H9 (cell line): ENCODE measurements around the gene SAV1. TPM values are rescaled to one million over a fixed set of nuclear protein-coding genes. Genes with fewer than 3 reads are reported as not detected.
A peak's percentile ranks its signal among the peaks of the same experiment; 100 is the strongest.

Experiments
- DNase-seq: peaks from one replicate; pipeline ENCODE4 v3.0.0-alpha.2; 2017
- H2AFZ ChIP-seq: one replicate; pipeline ENCODE4 v1.6.1; 2013; ENCODE audit warnings: mild to moderate bottlenecking, low read length, control low read depth, moderate library complexity
- H2AK5ac ChIP-seq: 2 replicates; pipeline ENCODE4 v1.6.1; 2013; ENCODE audit warnings: low read length, control low read depth, mixed read lengths; ENCODE audit not compliant: insufficient read length
- H2BK120ac ChIP-seq: one replicate; pipeline ENCODE4 v1.6.1; 2013; ENCODE audit warnings: low read depth, mild to moderate bottlenecking, low read length, control low read depth, inconsistent platforms; ENCODE audit not compliant: poor library complexity, severe bottlenecking
- H2BK12ac ChIP-seq: 2 replicates; pipeline ENCODE4 v1.6.1; 2013; ENCODE audit warnings: low read length, control low read depth, mixed read lengths, low read depth; ENCODE audit not compliant: insufficient read length
- H2BK15ac ChIP-seq: 2 replicates; pipeline ENCODE4 v1.6.1; 2013; ENCODE audit warnings: low read depth, low read length, control low read depth
- H2BK20ac ChIP-seq: one replicate; pipeline ENCODE4 v1.6.1; 2013; ENCODE audit warnings: low read depth, mild to moderate bottlenecking, low read length, control low read depth, inconsistent platforms; ENCODE audit not compliant: poor library complexity, severe bottlenecking
- H2BK5ac ChIP-seq: 2 replicates; pipeline ENCODE4 v1.6.1; 2013; ENCODE audit warnings: low read length, control low read depth, mixed read lengths; ENCODE audit not compliant: insufficient read length
- H3K14ac ChIP-seq: 2 replicates; pipeline ENCODE4 v1.6.1; 2013; ENCODE audit warnings: low read length, control low read depth; ENCODE audit not compliant: insufficient read depth
- H3K18ac ChIP-seq: 2 replicates; pipeline ENCODE4 v1.6.1; 2013; ENCODE audit warnings: low read depth, mild to moderate bottlenecking, mixed read lengths, low read length, control low read depth; ENCODE audit not compliant: insufficient read length
- H3K23ac ChIP-seq: 2 replicates; pipeline ENCODE4 v1.6.1; 2013; ENCODE audit warnings: low read length, control low read depth, mixed read lengths, low read depth; ENCODE audit not compliant: insufficient read length
- H3K23me2 ChIP-seq: 2 replicates; pipeline ENCODE4 v1.6.1; 2013; ENCODE audit warnings: low read depth, mild to moderate bottlenecking, mixed read lengths, low read length, control low read depth; ENCODE audit not compliant: insufficient read length, poor library complexity, severe bottlenecking
- H3K27ac ChIP-seq: 2 replicates; pipeline ENCODE4 v1.5.1; 2013; ENCODE audit warnings: low read length, control low read depth, mixed read lengths, low read depth; ENCODE audit not compliant: insufficient read length
- H3K27me3 ChIP-seq: 2 replicates; pipeline ENCODE4 v1.6.1; 2013; ENCODE audit warnings: low read length, control low read depth, inconsistent platforms; ENCODE audit not compliant: insufficient read depth
- H3K4ac ChIP-seq: 2 replicates; pipeline ENCODE4 v1.6.1; 2013; ENCODE audit warnings: low read depth, mild to moderate bottlenecking, control low read depth, inconsistent platforms, low read length, moderate library complexity
- H3K4me1 ChIP-seq: 2 replicates; pipeline ENCODE4 v1.6.1; 2013; ENCODE audit warnings: low read length, control low read depth, inconsistent platforms; ENCODE audit not compliant: insufficient read depth
- H3K4me2 ChIP-seq: 2 replicates; pipeline ENCODE4 v1.6.1; 2013; ENCODE audit warnings: low read length, control low read depth, mixed read lengths; ENCODE audit not compliant: insufficient read length, insufficient read depth
- H3K56ac ChIP-seq: 2 replicates; pipeline ENCODE4 v1.6.1; 2013; ENCODE audit warnings: low read depth, mild to moderate bottlenecking, mixed read lengths, low read length, control low read depth; ENCODE audit not compliant: insufficient read length
- H3K79me1 ChIP-seq: 2 replicates; pipeline ENCODE4 v1.6.1; 2013; ENCODE audit warnings: low read depth, mild to moderate bottlenecking, moderate library complexity, low read length, control low read depth, inconsistent platforms; ENCODE audit not compliant: insufficient read depth, poor library complexity, severe bottlenecking
- H3K79me2 ChIP-seq: 2 replicates; pipeline ENCODE4 v1.6.1; 2013; ENCODE audit warnings: low read length, control low read depth, inconsistent platforms; ENCODE audit not compliant: insufficient read depth
- H3K9ac ChIP-seq: 2 replicates; pipeline ENCODE4 v1.6.1; 2013; ENCODE audit warnings: low read length, control low read depth, mixed read lengths; ENCODE audit not compliant: insufficient read length; ENCODE audit errors: extremely low read depth
- H3K9me3 ChIP-seq: one replicate; pipeline ENCODE4 v1.6.1; 2013; ENCODE audit warnings: low read depth, low read length, inconsistent platforms; ENCODE audit not compliant: control insufficient read depth
- H3T11ph ChIP-seq: one replicate; pipeline ENCODE4 v1.6.1; 2013; ENCODE audit warnings: mild to moderate bottlenecking, low read length, control low read depth, inconsistent platforms
- H4K20me1 ChIP-seq: one replicate; pipeline ENCODE4 v1.6.1; 2013; ENCODE audit not compliant: control insufficient read depth, insufficient read length, insufficient read depth
- H4K5ac ChIP-seq: 2 replicates; pipeline ENCODE4 v1.6.1; 2013; ENCODE audit warnings: low read depth, mild to moderate bottlenecking, mixed read lengths, low read length, control low read depth; ENCODE audit not compliant: insufficient read length
- H4K8ac ChIP-seq: replicated peaks from 2 replicates; pipeline ENCODE4 v1.6.1; 2013; ENCODE audit warnings: low read length, control low read depth, mixed read lengths, low read depth; ENCODE audit not compliant: insufficient read length
- H4K91ac ChIP-seq: 2 replicates; pipeline ENCODE4 v1.6.1; 2013; ENCODE audit warnings: low read depth, mild to moderate bottlenecking, moderate library complexity, mixed read lengths, low read length, control low read depth; ENCODE audit not compliant: insufficient read length
- H3K27ac Mint-ChIP-seq, 3 experiments: 2 replicates in 2 of 3; 3 replicates in 1 of 3; pipeline ENCODE4 v1.8.0; 2020 to 2021; ENCODE audit warnings: mixed read lengths in 3 of 3, mild to moderate bottlenecking in 1 of 3, moderate library complexity in 1 of 3
- H3K27me3 Mint-ChIP-seq: 2 replicates; pipeline ENCODE4 v1.8.0; 2021; ENCODE audit warnings: low read depth, mild to moderate bottlenecking, moderate library complexity, mixed read lengths
- H3K36me3 Mint-ChIP-seq, 3 experiments: 2 replicates in 2 of 3; 3 replicates in 1 of 3; pipeline ENCODE4 v1.8.0; 2020 to 2021; ENCODE audit warnings: low read depth in 3 of 3, mixed read lengths in 3 of 3; ENCODE audit not compliant: insufficient read depth in 1 of 3
- H3K4me1 Mint-ChIP-seq, 2 experiments: 2 replicates each; pipeline ENCODE4 v1.8.0; 2020; ENCODE audit warnings: mixed read lengths in 2 of 2
- H3K4me3 Mint-ChIP-seq, 2 experiments: 2 replicates in 1 of 2; 3 replicates in 1 of 2; pipeline ENCODE4 v1.8.0; 2020 to 2021; ENCODE audit warnings: mild to moderate bottlenecking in 2 of 2, mixed read lengths in 2 of 2, moderate library complexity in 1 of 2
- H3K9me3 Mint-ChIP-seq, 2 experiments: 2 replicates in 1 of 2; 3 replicates in 1 of 2; pipeline ENCODE4 v1.8.0; 2020; ENCODE audit warnings: mild to moderate bottlenecking in 2 of 2, mixed read lengths in 2 of 2, moderate library complexity in 1 of 2
- CTCF ChIP-seq: fragments of 200-600 bp; sonication (generic); conservative IDR thresholded peaks from 3 replicates; pipeline ENCODE4 v1.8.0; 2021; ENCODE audit warnings: antibody characterized with exemption, mild to moderate bottlenecking
- WGBS: extraction: QIAGEN DNeasy Blood & Tissue Kit; methylation state at CpG from one replicate; pipeline ENCODE4 v1.1.7; 2013; ENCODE audit warnings: missing lambda C conversion rate, low lambda C conversion rate, mixed read lengths; ENCODE audit not compliant: insufficient read length; ENCODE audit errors: extremely low coverage; 5-methylcytosine and 5-hydroxymethylcytosine counted together
- total RNA-seq: library from RNA; stranded (reverse); gene quantifications from 2 replicates; pipeline ENCODE4 v1.2.1, GENCODE V29; 2021

The SAV1 gene
- total RNA-seq, 1 experiment from 2014 or later: 57.3 TPM

- Mint-ChIP-seq H3K27me3 (no peaks in the 10 kb centered on the region), H3K9me3 (no peaks in the 10 kb centered on the region), H3K36me3 (peaks cover 0 to under 1% (median under 1%) of the 10 kb centered on the region in 3 experiments; a peak in 3 of 7 replicates), H3K4me3 (peak overlapping the region in 1 of 2 experiments; percentile 25; a peak in 1 of 5 replicates), H3K27ac (peak overlapping the region in 2 of 3 experiments; percentile 94 to 96; a peak in 3 of 7 replicates), H3K4me1 (peaks cover 9 to 12% of the 10 kb centered on the region in 2 experiments)
- no peak overlapping the region for H2BK15ac ChIP-seq
- H3K79me1 ChIP-seq: no peaks in the 10 kb centered on the region
- peak overlapping the region; percentile 72 for H3K4me2 ChIP-seq
- no peak overlapping the region for H3K14ac ChIP-seq
- peaks cover 9% of the 10 kb centered on the region for H3K4me1 ChIP-seq
- no peak overlapping the region for H2AFZ ChIP-seq
- DNase-seq: peak; percentile 55
- H4K5ac ChIP-seq: no peak overlapping the region
- H3K23me2 ChIP-seq: no peaks in the 10 kb centered on the region
- no peak overlapping the region for H3K23ac ChIP-seq
- no peaks in the 10 kb centered on the region for H3K27me3 ChIP-seq
- H3K79me2 ChIP-seq: peaks cover 9% of the 10 kb centered on the region; the same call in 1 of the 2 replicates
- TF ChIP-seq CTCF: no peak
- no peak overlapping the region for H4K91ac ChIP-seq
- no peak overlapping the region for H2BK12ac ChIP-seq
- H3T11ph ChIP-seq: no peak overlapping the region
- H3K18ac ChIP-seq: no peak overlapping the region
- H3K56ac ChIP-seq: no peak overlapping the region
- H3K27ac ChIP-seq: peak overlapping the region; percentile 77
- no peaks in the 10 kb centered on the region for H4K20me1 ChIP-seq
- no peak overlapping the region for H3K4ac ChIP-seq
- no CpG with 5 or more reads among the region's 10 CpGs for WGBS
- H2AK5ac ChIP-seq: no peak overlapping the region
- peak overlapping the region; percentile 7 for H2BK20ac ChIP-seq
- no peak overlapping the region for H2BK5ac ChIP-seq
- H3K9me3 ChIP-seq: no peaks in the 10 kb centered on the region
- H3K9ac ChIP-seq: no peak overlapping the region
- H2BK120ac ChIP-seq: no peak overlapping the region
- no peak overlapping the region for H4K8ac ChIP-seq
Observed at GRCh38 chr14:50670196-50670865, 2.2 kb upstream of the SAV1 start.
